ENCODE results near the gene CDKN1C. TPM values are rescaled to one million over a fixed set of nuclear protein-coding genes. Genes with fewer than 3 reads are reported as not detected.

Gene CDKN1C
- total and polyA plus RNA-seq, 9 donors = 170 to 290 (median 198) TPM

DNA sequence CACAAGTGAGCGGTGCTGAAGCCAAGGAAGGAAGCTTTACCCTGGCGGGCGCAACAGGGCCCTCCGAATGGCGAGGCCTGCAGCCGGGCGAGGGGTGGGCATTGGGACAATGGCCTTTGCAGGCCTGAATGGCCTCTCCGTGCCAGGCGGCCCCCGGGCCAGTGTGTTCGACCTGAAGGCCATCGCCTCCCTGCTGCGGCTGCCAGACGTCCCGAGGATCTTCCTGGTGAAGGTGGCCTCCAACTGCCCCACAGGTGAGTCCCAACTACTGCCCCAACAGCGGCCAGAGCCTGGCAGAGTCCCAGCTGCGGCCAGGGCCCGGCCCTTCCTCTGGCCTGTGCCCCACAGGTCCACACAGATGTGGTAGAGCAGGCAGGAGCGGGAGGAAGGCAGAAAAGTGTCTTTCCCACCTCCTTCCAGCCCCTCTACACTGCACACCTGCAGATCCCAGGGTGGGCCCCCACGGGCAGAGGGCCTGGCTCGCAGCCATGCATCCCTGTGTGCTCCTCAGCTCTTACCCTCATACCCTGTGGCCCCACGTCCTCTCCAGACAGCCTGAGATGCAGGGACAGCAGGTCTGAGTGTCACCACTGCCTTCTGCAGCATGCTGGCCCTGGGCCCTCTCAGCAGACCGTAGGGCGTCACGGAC lies 32.4 kb upstream of the CDKN1C start:
- Histone ChIP-seq H3K27ac (ENCODE audit: low read length) (no peak overlapping the region), H3K4me1 (ENCODE audit: control insufficient read depth, insufficient read depth, low read length) (peaks cover 23% of the 10 kb centered on the region), H3K9me3 (replicated peaks; ENCODE audit: control insufficient read depth, low read depth, low read length) (no peaks in the 10 kb centered on the region), H3K36me3 (ENCODE audit: control insufficient read depth, insufficient read depth, low read length) (no peaks in the 10 kb centered on the region), H3K4me3 (ENCODE audit: low read length) (no peak overlapping the region), H3K27me3 (ENCODE audit: control insufficient read depth, insufficient read depth, low read length) (no peaks in the 10 kb centered on the region)
- 80% methylated on average over 24 of the region's 25 CpGs for WGBS (ENCODE audit: insufficient coverage)
- DNase-seq = no peak

DNA sequence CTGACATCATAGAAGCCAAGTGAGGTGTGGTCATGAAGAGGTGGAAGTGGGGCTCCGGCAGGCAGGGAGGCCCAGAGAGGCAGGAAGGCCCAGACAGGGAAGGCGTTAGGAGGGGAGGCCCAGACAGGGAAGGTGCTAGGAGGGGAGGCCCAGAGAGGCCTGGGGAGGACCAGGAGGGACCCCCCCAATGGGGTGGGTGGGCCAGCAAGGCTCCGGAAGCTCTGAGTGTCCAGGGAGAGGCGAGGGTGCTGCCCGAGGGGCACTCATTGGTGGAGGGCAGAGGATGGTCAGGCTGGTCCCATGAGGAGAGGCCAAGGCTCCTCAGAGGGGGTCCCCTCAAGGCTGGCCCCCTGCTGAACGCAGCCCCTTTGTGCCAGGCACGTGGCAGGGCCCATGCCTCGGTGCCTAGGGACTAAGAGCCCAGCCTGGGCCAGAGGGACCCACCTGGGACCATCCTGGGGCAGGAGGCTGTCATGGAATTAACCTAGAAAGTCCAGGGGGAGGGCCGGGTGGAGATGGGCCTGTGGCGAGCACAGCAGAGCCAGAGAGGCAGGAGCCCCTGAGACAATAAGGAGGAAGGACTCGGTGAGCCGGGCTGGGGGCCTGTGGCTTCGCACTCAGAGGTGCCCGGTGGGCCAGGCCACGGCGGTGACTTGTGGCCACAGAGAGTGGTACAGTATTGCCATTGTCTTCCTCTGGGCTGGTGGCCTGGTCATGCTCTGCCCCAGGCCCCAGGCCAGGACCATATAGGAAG lies 31.5 kb upstream of the CDKN1C start:
- WGBS (ENCODE audit: insufficient coverage) = 81% methylated on average over 16 of the region's 16 CpGs
- DNase-seq = no peak
- Histone ChIP-seq H3K4me3 (ENCODE audit: low read length) (no peak overlapping the region), H3K9me3 (replicated peaks; ENCODE audit: control insufficient read depth, low read depth, low read length) (no peaks in the 10 kb centered on the region), H3K27ac (ENCODE audit: low read length) (no peak overlapping the region), H3K36me3 (ENCODE audit: control insufficient read depth, insufficient read depth, low read length) (no peaks in the 10 kb centered on the region), H3K4me1 (ENCODE audit: control insufficient read depth, insufficient read depth, low read length) (peaks cover 23% of the 10 kb centered on the region), H3K27me3 (ENCODE audit: control insufficient read depth, insufficient read depth, low read length) (no peaks in the 10 kb centered on the region)

DNA sequence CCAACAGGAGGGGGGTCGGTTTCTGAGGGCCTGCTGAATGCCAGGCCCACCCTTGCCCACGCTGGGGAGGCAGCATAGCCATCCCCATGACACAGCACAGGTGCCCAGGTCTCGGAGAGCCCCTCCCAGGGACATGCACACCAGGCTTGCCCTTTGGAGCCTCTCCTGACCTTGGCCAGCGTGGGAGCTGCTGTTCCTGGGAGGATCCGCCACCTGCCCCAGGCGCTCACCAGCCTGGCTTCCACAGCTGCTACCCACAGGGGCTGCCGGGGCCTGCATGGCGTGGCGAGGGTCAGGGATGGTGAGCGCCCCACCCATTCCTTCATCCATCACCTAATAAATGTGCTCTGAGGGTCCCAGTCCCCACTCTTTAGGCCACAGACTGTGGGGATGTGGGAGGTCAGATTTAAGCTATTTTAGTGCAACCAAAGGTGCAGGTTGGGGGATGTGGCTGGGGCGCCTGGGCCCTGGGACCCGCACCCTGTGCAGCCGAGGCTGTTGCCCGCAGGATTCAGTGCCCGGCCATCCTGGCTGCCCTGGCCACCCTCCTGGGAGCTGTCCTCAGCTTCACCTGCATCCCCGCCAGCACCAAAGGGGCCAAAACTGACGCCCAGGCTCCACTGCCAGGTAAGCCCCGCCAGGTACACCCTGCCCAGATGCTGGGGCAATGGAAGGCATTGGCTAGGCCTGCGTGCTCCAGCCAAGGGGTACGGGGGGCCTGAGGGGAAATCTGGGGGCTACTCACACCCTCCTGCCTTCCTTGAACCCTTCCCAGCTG lies 30.7 kb upstream of the CDKN1C start:
- Histone ChIP-seq H3K27ac (ENCODE audit: low read length) (no peak overlapping the region), H3K27me3 (ENCODE audit: control insufficient read depth, insufficient read depth, low read length) (no peaks in the 10 kb centered on the region), H3K4me1 (ENCODE audit: control insufficient read depth, insufficient read depth, low read length) (peaks cover 26% of the 10 kb centered on the region), H3K36me3 (ENCODE audit: control insufficient read depth, insufficient read depth, low read length) (no peaks in the 10 kb centered on the region), H3K4me3 (ENCODE audit: low read length) (no peak overlapping the region), H3K9me3 (replicated peaks; ENCODE audit: control insufficient read depth, low read depth, low read length) (no peaks in the 10 kb centered on the region)
- 86% methylated on average over 13 of the region's 20 CpGs for WGBS (ENCODE audit: insufficient coverage)
- DNase-seq = no peak

- 92% methylated on average over 7 of the region's 11 CpGs for WGBS (ENCODE audit: insufficient coverage)
- Histone ChIP-seq H3K36me3 (ENCODE audit: control insufficient read depth, insufficient read depth, low read length) (no peaks in the 10 kb centered on the region), H3K27me3 (ENCODE audit: control insufficient read depth, insufficient read depth, low read length) (peaks cover 5% of the 10 kb centered on the region), H3K4me1 (ENCODE audit: control insufficient read depth, insufficient read depth, low read length) (peaks cover 26% of the 10 kb centered on the region), H3K4me3 (ENCODE audit: low read length) (no peak overlapping the region), H3K9me3 (replicated peaks; ENCODE audit: control insufficient read depth, low read depth, low read length) (no peaks in the 10 kb centered on the region), H3K27ac (ENCODE audit: low read length) (no peak overlapping the region)
- no peak for DNase-seq
Measured at GRCh38 chr11:2915473-2915872, 29.9 kb upstream of the CDKN1C start.

- Histone ChIP-seq H3K9me3 (replicated peaks; ENCODE audit: control insufficient read depth, low read depth, low read length) (no peaks in the 10 kb centered on the region), H3K36me3 (ENCODE audit: control insufficient read depth, insufficient read depth, low read length) (no peaks in the 10 kb centered on the region), H3K27ac (ENCODE audit: low read length) (no peak overlapping the region), H3K4me1 (ENCODE audit: control insufficient read depth, insufficient read depth, low read length) (peaks cover 21% of the 10 kb centered on the region), H3K4me3 (ENCODE audit: low read length) (no peak overlapping the region), H3K27me3 (ENCODE audit: control insufficient read depth, insufficient read depth, low read length) (peaks cover 12% of the 10 kb centered on the region)
- DNase-seq = no peak
- 71% methylated on average over 17 of the region's 18 CpGs for WGBS (ENCODE audit: insufficient coverage)
Measured at GRCh38 chr11:2914455-2915195, 29.1 kb upstream of the CDKN1C start.

- Histone ChIP-seq H3K36me3 (ENCODE audit: control insufficient read depth, insufficient read depth, low read length) (no peaks in the 10 kb centered on the region), H3K27me3 (ENCODE audit: control insufficient read depth, insufficient read depth, low read length) (peaks cover 21% of the 10 kb centered on the region), H3K9me3 (replicated peaks; ENCODE audit: control insufficient read depth, low read depth, low read length) (no peaks in the 10 kb centered on the region), H3K27ac (ENCODE audit: low read length) (no peak overlapping the region), H3K4me3 (ENCODE audit: low read length) (no peak overlapping the region), H3K4me1 (ENCODE audit: control insufficient read depth, insufficient read depth, low read length) (peaks cover 17% of the 10 kb centered on the region)
- 79% methylated on average over 7 of the region's 9 CpGs for WGBS (ENCODE audit: insufficient coverage)
- no peak for DNase-seq
Measured at GRCh38 chr11:2913776-2914175, 28.2 kb upstream of the CDKN1C start.

GRCh38 chr11:2913019-2913431 lies 27.4 kb upstream of the CDKN1C start:
- DNase-seq = no peak
- WGBS (ENCODE audit: insufficient coverage) = 74% methylated on average over 13 of the region's 13 CpGs
- Histone ChIP-seq H3K4me1 (ENCODE audit: control insufficient read depth, insufficient read depth, low read length) (peaks cover 17% of the 10 kb centered on the region), H3K27me3 (ENCODE audit: control insufficient read depth, insufficient read depth, low read length) (peaks cover 28% of the 10 kb centered on the region), H3K9me3 (replicated peaks; ENCODE audit: control insufficient read depth, low read depth, low read length) (no peaks in the 10 kb centered on the region), H3K27ac (ENCODE audit: low read length) (no peak overlapping the region), H3K36me3 (ENCODE audit: control insufficient read depth, insufficient read depth, low read length) (no peaks in the 10 kb centered on the region), H3K4me3 (ENCODE audit: low read length) (no peak overlapping the region)

GRCh38 chr11:2912498-2912897 lies 26.9 kb upstream of the CDKN1C start:
- Histone ChIP-seq H3K36me3 (ENCODE audit: control insufficient read depth, insufficient read depth, low read length) (no peaks in the 10 kb centered on the region), H3K4me3 (ENCODE audit: low read length) (no peak overlapping the region), H3K4me1 (ENCODE audit: control insufficient read depth, insufficient read depth, low read length) (peaks cover 17% of the 10 kb centered on the region), H3K9me3 (replicated peaks; ENCODE audit: control insufficient read depth, low read depth, low read length) (no peaks in the 10 kb centered on the region), H3K27me3 (ENCODE audit: control insufficient read depth, insufficient read depth, low read length) (peaks cover 33% of the 10 kb centered on the region), H3K27ac (ENCODE audit: low read length) (no peak overlapping the region)
- no peak for DNase-seq
- 76% methylated on average over 5 of the region's 5 CpGs for WGBS (ENCODE audit: insufficient coverage)

- 83% methylated on average over 6 of the region's 12 CpGs for WGBS (ENCODE audit: insufficient coverage)
- Histone ChIP-seq H3K9me3 (replicated peaks; ENCODE audit: control insufficient read depth, low read depth, low read length) (peaks cover 2% of the 10 kb centered on the region), H3K27me3 (ENCODE audit: control insufficient read depth, insufficient read depth, low read length) (peaks cover 35% of the 10 kb centered on the region), H3K27ac (ENCODE audit: low read length) (no peak overlapping the region), H3K36me3 (ENCODE audit: control insufficient read depth, insufficient read depth, low read length) (no peaks in the 10 kb centered on the region), H3K4me3 (ENCODE audit: low read length) (no peak overlapping the region), H3K4me1 (ENCODE audit: control insufficient read depth, insufficient read depth, low read length) (peaks cover 17% of the 10 kb centered on the region)
- DNase-seq = no peak
Measured at GRCh38 chr11:2911785-2912391, 26.3 kb upstream of the CDKN1C start.
